ENCODE data around the gene SETD1A.

- no peak for TF ChIP-seq TAF1 (IDR thresholded peaks at IDR 0.05; ENCODE audit: low read depth, low read length)
- TF ChIP-seq POLR2AphosphoS5 (IDR thresholded peaks at IDR 0.05; ENCODE audit: low read depth, low read length): no peak
- TF ChIP-seq POLR2A (IDR thresholded peaks at IDR 0.05; ENCODE audit: low read depth, low read length): no peak
- TF ChIP-seq SPI1 (IDR thresholded peaks at IDR 0.05; ENCODE audit: low read depth, low read length): no peak
Observed at GRCh38 chr16:31009120-31009519, 51.6 kb downstream of the SETD1A start.
